HepG2 (cell line): ENCODE measurements around the gene NFS1. TPM values are rescaled to one million over a fixed set of nuclear protein-coding genes. Genes with fewer than 3 reads are reported as not detected.

ENCODE experiments used
- CTCF ChIP-seq: sonication (generic); formaldehyde crosslinking; IDR thresholded peaks from 2 replicates; pipeline ENCODE4 v1.5.0; 2020; ENCODE audit warnings: mild to moderate bottlenecking, missing genetic modification reagents, moderate library complexity
- GLI4 ChIP-seq: sonication (generic); formaldehyde crosslinking; IDR thresholded peaks from 2 replicates; pipeline ENCODE4 v1.5.1; 2020; ENCODE audit warnings: missing genetic modification reagents, mild to moderate bottlenecking, moderate library complexity, borderline replicate concordance
- GTF3A ChIP-seq: sonication (generic); formaldehyde crosslinking; conservative IDR thresholded peaks from 2 replicates; pipeline ENCODE4 v1.4.0; 2020; ENCODE audit warnings: mild to moderate bottlenecking, missing genetic modification reagents
- HES4 ChIP-seq: sonication (generic); formaldehyde crosslinking; IDR thresholded peaks from 2 replicates; pipeline ENCODE4 v1.9.0; 2021; ENCODE audit warnings: mild to moderate bottlenecking, missing genetic modification reagents, borderline replicate concordance
- HNRNPL ChIP-seq: fragments of 200-400 bp; formaldehyde crosslinking; IDR thresholded peaks from 2 replicates; pipeline ENCODE4 v1.6.1; 2017; ENCODE audit warnings: mild to moderate bottlenecking, low read depth, low read length
- LCORL ChIP-seq, 2 experiments: fragments of 450-650 bp in 1 of 2; sonication (generic) in 1 of 2; formaldehyde crosslinking in 1 of 2; IDR thresholded peaks; 2 replicates each; pipeline versions ENCODE4 v1.5.0 to v1.6.1; 2017 to 2020; ENCODE audit warnings: antibody characterized with exemption in 1 of 2, missing genetic modification reagents in 1 of 2
- LRRFIP1 ChIP-seq: sonication (generic); formaldehyde crosslinking; conservative IDR thresholded peaks from 2 replicates; pipeline ENCODE4 v1.4.0; 2020; ENCODE audit warnings: missing genetic modification reagents
- NR2F2 ChIP-seq: IDR thresholded peaks from 2 replicates; pipeline ENCODE4 v1.6.1; 2012; ENCODE audit warnings: low read depth, inconsistent platforms, borderline replicate concordance
- PAF1 ChIP-seq: IDR thresholded peaks from 2 replicates; pipeline ENCODE4 v1.6.1; 2016; ENCODE audit warnings: missing genetic modification reagents, missing compliant biosample characterization
- PHF8 ChIP-seq: sonication (generic); formaldehyde crosslinking; IDR thresholded peaks from 2 replicates; pipeline ENCODE4 v1.5.0; 2020; ENCODE audit warnings: missing genetic modification reagents
- YEATS4 ChIP-seq: sonication (generic); formaldehyde crosslinking; IDR thresholded peaks from 2 replicates; pipeline ENCODE4 v1.4.0; 2020; ENCODE audit warnings: missing genetic modification reagents, borderline replicate concordance
- ZNF276 ChIP-seq: sonication (generic); formaldehyde crosslinking; IDR thresholded peaks from 2 replicates; pipeline ENCODE4 v1.4.0; 2020; ENCODE audit warnings: mild to moderate bottlenecking, low read depth, missing genetic modification reagents
- ZNF337 ChIP-seq: sonication (generic); formaldehyde crosslinking; IDR thresholded peaks from 2 replicates; pipeline ENCODE4 v1.5.1; 2020; ENCODE audit warnings: missing genetic modification reagents, low read depth, mild to moderate bottlenecking, borderline replicate concordance
- polyA plus RNA-seq, 8 experiments: library from polyadenylated mRNA; depleted of rRNA in 3 of 8; stranded (reverse) in 7 of 8; unstranded in 1 of 8; fragments of >200 nt; fragmentation: Illumina TruSeq in 4 of 8; extraction: Trizol in 4 of 8; gene quantifications; 2 replicates each; pipeline versions ENCODE4 v1.2.1 to v1.2.3, GENCODE V29; 2011 to 2016; ENCODE audit warnings: low read depth in 4 of 8, missing spikeins in 1 of 8, mixed read lengths in 1 of 8; ENCODE audit not compliant: insufficient read depth in 1 of 8
- total RNA-seq, 5 experiments: library from RNA; depleted of rRNA; stranded (reverse); fragments of >200 nt; fragmentation: Illumina TruSeq; extraction: Trizol; gene quantifications; 2 replicates each; pipeline ENCODE4 v1.2.3, GENCODE V29; 2016; ENCODE audit warnings: low read depth in 1 of 5
- TF ChIP-seq, protein P1 (sequence below): sonication (generic); formaldehyde crosslinking; IDR thresholded peaks from 2 replicates; pipeline ENCODE4 v1.4.0; 2020; ENCODE audit warnings: missing genetic modification reagents, borderline replicate concordance
- TF ChIP-seq, protein P2 (sequence below): IDR thresholded peaks from 2 replicates; pipeline ENCODE4 v1.6.1; 2016; ENCODE audit warnings: low read depth

The NFS1 gene
- total and polyA plus RNA-seq, 2 of the 13 experiments (the other 11 are each of a cell fraction or from before 2014, with no cell fraction given) = 65.9 to 88.1 TPM

DNA sequence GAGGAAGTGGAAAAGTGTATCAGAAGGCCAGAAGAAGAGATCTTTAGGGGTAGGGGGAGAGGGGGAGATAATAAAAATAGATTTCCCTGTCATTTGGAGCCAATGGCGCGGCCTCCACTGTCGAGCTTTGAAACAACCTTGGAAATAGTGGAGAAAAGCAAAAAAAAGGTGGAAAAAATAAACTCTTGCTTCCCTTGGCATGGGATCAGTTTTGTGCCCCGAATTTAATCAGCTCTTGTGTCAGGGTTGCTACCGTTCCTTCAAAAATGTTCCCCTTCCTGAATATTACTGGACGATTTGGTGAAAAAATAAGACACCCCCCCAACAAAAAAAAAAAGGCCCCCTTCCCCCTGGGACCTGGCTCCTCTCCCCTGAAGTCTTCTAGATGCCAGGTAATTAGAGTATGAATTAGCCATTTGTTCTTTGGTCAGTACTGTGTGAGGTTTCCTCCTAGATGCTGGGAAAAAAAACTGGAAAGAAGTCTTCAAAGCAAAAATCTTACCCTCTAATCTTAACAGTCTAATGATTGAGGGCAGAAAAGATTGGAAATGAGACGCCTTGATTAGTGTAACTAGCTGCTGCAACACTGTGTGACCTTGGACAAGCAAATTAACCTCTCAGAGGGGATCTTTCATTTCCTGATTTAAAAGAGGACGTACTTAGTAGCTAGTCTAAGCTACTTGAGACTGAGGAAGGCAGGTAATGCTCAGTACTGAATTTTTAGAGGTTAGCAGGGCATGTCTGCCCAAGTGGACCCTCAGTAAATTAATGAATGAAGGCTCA, 43.8 kb upstream of the NFS1 start (continued):
- TF ChIP-seq, protein P1, sequence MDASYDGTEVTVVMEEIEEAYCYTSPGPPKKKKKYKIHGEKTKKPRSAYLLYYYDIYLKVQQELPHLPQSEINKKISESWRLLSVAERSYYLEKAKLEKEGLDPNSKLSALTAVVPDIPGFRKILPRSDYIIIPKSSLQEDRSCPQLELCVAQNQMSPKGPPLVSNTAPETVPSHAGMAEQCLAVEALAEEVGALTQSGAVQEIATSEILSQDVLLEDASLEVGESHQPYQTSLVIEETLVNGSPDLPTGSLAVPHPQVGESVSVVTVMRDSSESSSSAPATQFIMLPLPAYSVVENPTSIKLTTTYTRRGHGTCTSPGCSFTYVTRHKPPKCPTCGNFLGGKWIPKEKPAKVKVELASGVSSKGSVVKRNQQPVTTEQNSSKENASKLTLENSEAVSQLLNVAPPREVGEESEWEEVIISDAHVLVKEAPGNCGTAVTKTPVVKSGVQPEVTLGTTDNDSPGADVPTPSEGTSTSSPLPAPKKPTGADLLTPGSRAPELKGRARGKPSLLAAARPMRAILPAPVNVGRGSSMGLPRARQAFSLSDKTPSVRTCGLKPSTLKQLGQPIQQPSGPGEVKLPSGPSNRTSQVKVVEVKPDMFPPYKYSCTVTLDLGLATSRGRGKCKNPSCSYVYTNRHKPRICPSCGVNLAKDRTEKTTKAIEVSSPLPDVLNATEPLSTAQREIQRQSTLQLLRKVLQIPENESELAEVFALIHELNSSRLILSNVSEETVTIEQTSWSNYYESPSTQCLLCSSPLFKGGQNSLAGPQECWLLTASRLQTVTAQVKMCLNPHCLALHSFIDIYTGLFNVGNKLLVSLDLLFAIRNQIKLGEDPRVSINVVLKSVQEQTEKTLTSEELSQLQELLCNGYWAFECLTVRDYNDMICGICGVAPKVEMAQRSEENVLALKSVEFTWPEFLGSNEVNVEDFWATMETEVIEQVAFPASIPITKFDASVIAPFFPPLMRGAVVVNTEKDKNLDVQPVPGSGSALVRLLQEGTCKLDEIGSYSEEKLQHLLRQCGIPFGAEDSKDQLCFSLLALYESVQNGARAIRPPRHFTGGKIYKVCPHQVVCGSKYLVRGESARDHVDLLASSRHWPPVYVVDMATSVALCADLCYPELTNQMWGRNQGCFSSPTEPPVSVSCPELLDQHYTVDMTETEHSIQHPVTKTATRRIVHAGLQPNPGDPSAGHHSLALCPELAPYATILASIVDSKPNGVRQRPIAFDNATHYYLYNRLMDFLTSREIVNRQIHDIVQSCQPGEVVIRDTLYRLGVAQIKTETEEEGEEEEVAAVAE (CRISPR knock-in tag) = no peak
- TF ChIP-seq ZNF337 (no peak), GLI4 (peak; percentile 4; the same call in 1 of the 2 replicates), CTCF (CRISPR knock-in tag) (no peak), LCORL (IDR thresholded peaks at IDR 0.05) (no peak), LCORL (CRISPR knock-in tag; IDR thresholded peaks at IDR 0.05) (0 out of 2 replicates have a peak, but pooled peaks have one; percentile 2), GTF3A (CRISPR knock-in tag) (peak; percentile 51; the same call in 1 of the 2 replicates), NR2F2 (0 out of 2 replicates have a peak, but pooled peaks have one; percentile 1), PAF1 (CRISPR knock-in tag) (peak; percentile 79; the same call in 1 of the 2 replicates), HNRNPL (no peak), ZNF276 (CRISPR knock-in tag) (no peak; the same call in 1 of the 2 replicates), YEATS4 (CRISPR knock-in tag) (no peak), LRRFIP1 (no peak), HES4 (CRISPR knock-in tag) (no peak), PHF8 (CRISPR knock-in tag) (no peak)
- TF ChIP-seq, protein P2, sequence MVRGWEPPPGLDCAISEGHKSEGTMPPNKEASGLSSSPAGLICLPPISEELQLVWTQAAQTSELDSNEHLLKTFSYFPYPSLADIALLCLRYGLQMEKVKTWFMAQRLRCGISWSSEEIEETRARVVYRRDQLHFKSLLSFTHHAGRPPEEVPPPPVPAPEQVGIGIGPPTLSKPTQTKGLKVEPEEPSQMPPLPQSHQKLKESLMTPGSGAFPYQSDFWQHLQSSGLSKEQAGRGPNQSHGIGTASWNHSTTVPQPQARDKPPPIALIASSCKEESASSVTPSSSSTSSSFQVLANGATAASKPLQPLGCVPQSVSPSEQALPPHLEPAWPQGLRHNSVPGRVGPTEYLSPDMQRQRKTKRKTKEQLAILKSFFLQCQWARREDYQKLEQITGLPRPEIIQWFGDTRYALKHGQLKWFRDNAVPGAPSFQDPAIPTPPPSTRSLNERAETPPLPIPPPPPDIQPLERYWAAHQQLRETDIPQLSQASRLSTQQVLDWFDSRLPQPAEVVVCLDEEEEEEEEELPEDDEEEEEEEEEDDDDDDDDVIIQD (CRISPR knock-in tag) = no peak; the same call in 1 of the 2 replicates
